Measurements from ENCODE around the gene TNFRSF25.

DNA sequence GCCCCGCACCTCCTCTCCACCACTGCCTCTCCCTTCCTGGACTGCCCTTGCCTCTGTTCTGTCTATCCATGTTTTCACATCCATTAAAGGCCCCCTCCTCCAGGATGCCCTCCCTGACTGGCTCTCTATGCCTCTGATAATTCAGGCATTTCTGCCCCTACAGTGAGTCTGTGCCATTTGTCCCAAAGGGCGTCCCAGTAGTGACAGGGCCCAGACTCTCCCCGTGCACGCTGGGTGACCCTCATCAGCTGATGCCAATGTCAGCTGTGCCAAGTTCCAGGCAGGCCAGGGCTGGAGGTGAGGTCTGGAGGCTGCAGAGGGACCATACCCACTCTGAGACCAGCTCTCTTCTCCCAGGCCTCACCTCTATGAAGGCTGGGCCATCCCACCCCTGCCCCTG is 28.7 kb upstream of the TNFRSF25 start:
- TF ChIP-seq POLR2AphosphoS5 (IDR thresholded peaks at IDR 0.05; ENCODE audit: low read depth, low read length): no peak
- TF ChIP-seq TAF1 (IDR thresholded peaks at IDR 0.05; ENCODE audit: borderline replicate concordance, insufficient read depth, low read length): no peak
- TF ChIP-seq, protein P1, sequence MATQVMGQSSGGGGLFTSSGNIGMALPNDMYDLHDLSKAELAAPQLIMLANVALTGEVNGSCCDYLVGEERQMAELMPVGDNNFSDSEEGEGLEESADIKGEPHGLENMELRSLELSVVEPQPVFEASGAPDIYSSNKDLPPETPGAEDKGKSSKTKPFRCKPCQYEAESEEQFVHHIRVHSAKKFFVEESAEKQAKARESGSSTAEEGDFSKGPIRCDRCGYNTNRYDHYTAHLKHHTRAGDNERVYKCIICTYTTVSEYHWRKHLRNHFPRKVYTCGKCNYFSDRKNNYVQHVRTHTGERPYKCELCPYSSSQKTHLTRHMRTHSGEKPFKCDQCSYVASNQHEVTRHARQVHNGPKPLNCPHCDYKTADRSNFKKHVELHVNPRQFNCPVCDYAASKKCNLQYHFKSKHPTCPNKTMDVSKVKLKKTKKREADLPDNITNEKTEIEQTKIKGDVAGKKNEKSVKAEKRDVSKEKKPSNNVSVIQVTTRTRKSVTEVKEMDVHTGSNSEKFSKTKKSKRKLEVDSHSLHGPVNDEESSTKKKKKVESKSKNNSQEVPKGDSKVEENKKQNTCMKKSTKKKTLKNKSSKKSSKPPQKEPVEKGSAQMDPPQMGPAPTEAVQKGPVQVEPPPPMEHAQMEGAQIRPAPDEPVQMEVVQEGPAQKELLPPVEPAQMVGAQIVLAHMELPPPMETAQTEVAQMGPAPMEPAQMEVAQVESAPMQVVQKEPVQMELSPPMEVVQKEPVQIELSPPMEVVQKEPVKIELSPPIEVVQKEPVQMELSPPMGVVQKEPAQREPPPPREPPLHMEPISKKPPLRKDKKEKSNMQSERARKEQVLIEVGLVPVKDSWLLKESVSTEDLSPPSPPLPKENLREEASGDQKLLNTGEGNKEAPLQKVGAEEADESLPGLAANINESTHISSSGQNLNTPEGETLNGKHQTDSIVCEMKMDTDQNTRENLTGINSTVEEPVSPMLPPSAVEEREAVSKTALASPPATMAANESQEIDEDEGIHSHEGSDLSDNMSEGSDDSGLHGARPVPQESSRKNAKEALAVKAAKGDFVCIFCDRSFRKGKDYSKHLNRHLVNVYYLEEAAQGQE (IDR thresholded peaks at IDR 0.05; ENCODE audit: insufficient read depth in 1 of 2, low read depth in 2 of 2, low read length in 2 of 2): no peak
- TF ChIP-seq SIN3A (IDR thresholded peaks at IDR 0.05; ENCODE audit: borderline replicate concordance, insufficient read depth, low read length): no peak
- TF ChIP-seq FOXP2 (optimal IDR thresholded peaks at IDR 0.05; ENCODE audit: borderline replicate concordance, extremely low read depth, extremely low read length, insufficient read depth): no peak

Data from PFSK-1 (cell line).